HG02938 (cell line): Measurements from ENCODE around the gene PPP3CB.
A peak's percentile ranks its signal among the peaks of the same experiment; 100 is the strongest.

Experiments
- ATAC-seq: cut with Tn5 transposase; IDR thresholded peaks from one replicate; pipeline ENCODE4 v1.9.1; 2021; ENCODE audit warnings: mild to moderate bottlenecking, moderate library complexity; ENCODE audit not compliant: unreplicated experiment

PPP3CB gene

GRCh38 chr10:73495884-73496674, at the start of gene PPP3CB:
PPP3CB (minus strand) TSS chr10:73496024; CDS start chr10:73495889, 135 bp downstream.
- peak; percentile 66 for ATAC-seq

- ATAC-seq = no peak
These were observed 49.5 kb upstream of the PPP3CB start for GRCh38 chr10:73545357-73545756.

GRCh38 chr10:73537709-73538108, 41.9 kb upstream of the PPP3CB start:
- ATAC-seq = no peak

GRCh38 chr10:73537288-73537687, 41.5 kb upstream of the PPP3CB start:
- ATAC-seq = no peak

- ATAC-seq = no peak
These were observed 39.0 kb upstream of the PPP3CB start for GRCh38 chr10:73534857-73535256.

- ATAC-seq = no peak
These were observed 33.4 kb upstream of the PPP3CB start for GRCh38 chr10:73529089-73529832.

GRCh38 chr10:73522263-73522662, 26.4 kb upstream of the PPP3CB start:
- no peak for ATAC-seq

GRCh38 chr10:73519336-73519735, 23.5 kb upstream of the PPP3CB start:
- no peak for ATAC-seq

GRCh38 chr10:73517166-73517888, 21.5 kb upstream of the PPP3CB start:
- ATAC-seq = no peak

- no peak for ATAC-seq
These were observed 16.5 kb upstream of the PPP3CB start for GRCh38 chr10:73512207-73512743.

- ATAC-seq = no peak
These were observed 13.9 kb upstream of the PPP3CB start for GRCh38 chr10:73509695-73510094.

GRCh38 chr10:73506491-73506890, 10.7 kb upstream of the PPP3CB start:
- ATAC-seq = no peak

GRCh38 chr10:73506074-73506473, 10.2 kb upstream of the PPP3CB start:
- no peak for ATAC-seq

GRCh38 chr10:73503037-73503436, 7.2 kb upstream of the PPP3CB start:
- no peak for ATAC-seq

- ATAC-seq = no peak
These were observed 5.8 kb upstream of the PPP3CB start for GRCh38 chr10:73501651-73502050.

GRCh38 chr10:73497623-73498022, 1.8 kb upstream of the PPP3CB start:
- ATAC-seq = no peak

- peak; percentile 69 for ATAC-seq
These were observed 469 bp downstream of the PPP3CB start for GRCh38 chr10:73495226-73495883.

- no peak for ATAC-seq
These were observed 973 bp downstream of the PPP3CB start for GRCh38 chr10:73494877-73495225.

GRCh38 chr10:73494213-73494612, 1.6 kb downstream of the PPP3CB start:
- ATAC-seq = no peak

- no peak for ATAC-seq
These were observed 2.0 kb downstream of the PPP3CB start for GRCh38 chr10:73493781-73494180.

GRCh38 chr10:73486601-73487000, 9.2 kb downstream of the PPP3CB start:
- ATAC-seq = no peak
